Urothelium cell line (cell line): ENCODE data around the gene GPR148.
A peak's percentile ranks its signal among the peaks of the same experiment; 100 is the strongest.

Experiments
- DNase-seq: peaks from one replicate; pipeline ENCODE4 v3.0.0; 2011; ENCODE audit warnings: low spot score, mixed read lengths
- FAIRE-seq: peaks from 2 replicates; lab custom pipeline; 2011; peaks lifted over from hg19 to GRCh38; lab: Jason Lieb, UNC

The GPR148 gene

DNA sequence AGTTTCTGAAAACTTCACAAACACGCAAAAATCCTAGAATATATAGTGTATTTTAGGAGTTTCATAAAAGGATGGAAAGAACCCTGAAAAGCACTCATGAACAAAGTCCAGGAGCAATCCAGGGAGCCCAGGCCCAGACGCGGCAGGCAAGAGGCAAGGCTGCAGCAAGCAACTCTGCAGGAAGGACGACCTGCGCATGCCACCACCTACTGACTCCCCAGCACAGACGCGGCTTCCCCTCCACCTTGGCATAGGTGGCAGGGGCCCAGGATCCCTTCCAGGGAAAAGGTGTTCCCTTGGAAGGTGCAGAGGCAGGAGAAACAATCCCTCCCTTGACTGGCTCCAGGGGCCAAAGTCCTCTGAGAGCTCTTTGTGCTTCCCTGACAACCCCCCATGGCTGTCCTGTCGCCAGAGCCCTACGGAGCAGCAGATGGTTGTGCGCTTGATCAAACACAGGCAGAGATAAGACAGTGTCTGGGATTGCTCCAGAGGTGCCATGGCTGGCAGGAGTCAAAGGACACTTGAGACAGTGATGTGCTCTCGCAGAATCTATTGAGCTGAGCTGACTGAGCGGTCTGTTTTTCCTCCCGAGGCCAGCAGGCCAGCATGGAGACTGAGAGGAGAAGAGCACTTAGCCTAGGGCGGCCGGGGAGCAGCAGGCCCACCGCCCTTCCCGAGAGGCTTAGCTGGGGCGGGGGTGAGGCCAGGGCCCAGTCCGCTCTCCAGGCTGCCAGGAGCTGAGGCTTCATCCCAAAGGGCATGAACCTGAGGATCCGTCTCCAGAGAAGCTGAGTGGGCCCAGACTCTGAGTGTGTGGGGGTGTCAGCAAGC lies 15.6 kb downstream of the GPR148 start:
- no peak for DNase-seq

DNA sequence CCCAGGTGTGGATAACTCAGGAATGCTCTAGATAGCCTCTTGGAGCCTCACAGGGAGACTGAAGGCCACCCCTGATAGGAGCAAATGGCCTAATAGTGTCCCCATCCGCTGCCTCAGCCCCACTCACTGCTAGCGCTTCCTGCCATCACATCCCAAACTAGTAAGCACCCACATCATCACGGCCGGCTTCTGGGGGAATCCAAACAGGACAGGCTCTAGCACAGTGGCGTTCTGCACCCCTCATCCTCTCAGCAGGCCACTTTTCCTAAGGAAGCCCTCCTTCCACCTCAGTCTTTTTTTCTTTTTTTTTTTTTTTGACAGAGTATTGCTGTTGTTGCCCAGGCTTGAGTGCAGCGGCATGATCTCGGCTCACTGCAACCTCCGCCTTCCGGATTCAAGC lies 20.2 kb downstream of the GPR148 start:
- FAIRE-seq (no peak), DNase-seq (no peak)

More for the DNA sequence above, 15.6 kb downstream of the GPR148 start:
- FAIRE-seq = no peak

GRCh38 chr2:130749641-130750040 lies 20.8 kb downstream of the GPR148 start:
- no peak for FAIRE-seq

GRCh38 chr2:130754811-130755210 lies 25.9 kb downstream of the GPR148 start:
- FAIRE-seq = no peak
- DNase-seq = no peak

More at GRCh38 chr2:130749641-130750040, 20.8 kb downstream of the GPR148 start:
- no peak for DNase-seq

GRCh38 chr2:130755256-130756052 lies 26.6 kb downstream of the GPR148 start, which contains the start of gene AMER3:
TSS of gene AMER3 (plus strand) at chr2:130755540. CDS start at chr2:130762073, 6,533 bp downstream.
- DNase-seq (peak; percentile 64), FAIRE-seq (no peak)

DNA sequence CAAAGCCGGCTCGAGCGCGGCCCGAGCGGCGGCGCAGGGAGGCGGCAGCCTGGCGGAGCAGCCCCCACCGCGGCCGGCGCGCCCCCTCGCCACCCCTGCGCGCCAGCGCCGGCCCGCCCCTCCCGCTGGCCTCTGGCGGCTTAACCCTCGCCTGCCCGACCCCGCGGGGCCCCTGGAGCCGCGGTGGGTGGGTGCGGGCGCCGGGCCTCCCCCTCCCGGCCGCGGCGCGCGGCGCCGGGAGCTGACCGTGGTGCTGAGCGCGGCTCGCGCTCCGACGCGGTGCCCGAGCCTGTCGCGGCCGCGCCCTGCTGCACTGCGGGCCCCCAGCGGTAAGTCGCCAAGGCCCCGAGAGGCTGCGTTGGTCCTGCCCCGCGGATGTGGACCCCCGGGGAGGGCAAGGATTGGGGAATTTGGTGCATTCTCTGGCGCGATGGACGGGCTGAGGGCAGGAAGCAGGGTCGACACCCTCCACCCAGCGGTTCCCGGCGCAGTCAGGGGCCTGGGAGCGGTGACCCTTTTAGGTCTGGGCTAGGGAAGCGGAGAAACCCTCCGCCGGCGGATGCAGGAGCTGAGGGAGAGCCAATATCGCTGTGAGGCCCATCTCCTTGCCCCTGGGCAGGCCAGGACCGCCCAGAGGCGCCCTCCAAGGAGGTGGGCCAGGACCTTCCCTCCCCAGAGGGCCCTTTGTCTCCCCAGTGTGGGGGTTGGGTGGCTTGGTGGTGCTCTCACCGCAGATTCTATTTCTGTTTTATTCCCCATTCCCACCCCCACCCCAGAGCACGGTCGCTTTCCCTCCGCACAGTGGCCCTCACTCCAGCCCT lies 27.4 kb downstream of the GPR148 start:
- DNase-seq (peak; percentile 88), FAIRE-seq (peak; percentile 85)

DNA sequence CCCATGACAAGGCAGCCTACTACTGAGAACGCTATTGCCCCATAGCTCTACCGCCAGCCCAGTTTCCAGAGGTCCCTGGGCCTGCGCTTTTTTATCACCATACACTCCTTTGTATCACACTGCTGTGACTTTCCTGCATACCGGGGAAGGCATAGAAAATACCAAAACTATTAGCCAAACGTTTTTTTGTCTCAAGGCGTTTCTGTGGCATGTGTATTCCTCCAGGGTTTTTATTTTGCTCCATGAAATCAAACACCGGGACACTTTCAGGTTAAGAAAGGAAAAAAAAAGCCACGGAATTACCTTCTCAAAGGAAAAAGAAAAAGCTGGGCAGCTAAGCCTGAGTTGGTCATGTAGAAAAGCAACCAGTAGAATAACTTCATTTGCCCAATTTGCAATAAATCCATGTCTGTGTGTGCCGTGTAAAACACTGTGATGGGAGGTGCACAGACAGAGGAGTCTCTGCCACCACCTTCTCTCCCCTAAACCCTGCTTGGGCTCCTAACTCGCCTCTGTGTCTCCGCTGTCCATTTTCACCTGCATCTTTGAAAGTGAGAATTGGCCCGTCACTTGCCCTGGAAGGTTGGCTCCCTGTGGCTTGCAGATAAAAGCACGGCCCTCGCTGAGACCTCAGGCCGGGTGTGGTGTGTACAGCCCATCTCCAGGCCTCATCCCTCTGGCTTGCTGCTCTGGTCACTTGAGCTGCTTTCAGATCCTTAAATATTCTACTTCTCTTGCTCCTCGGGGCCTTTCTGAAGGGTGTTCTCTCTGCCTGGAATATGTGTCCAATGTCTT lies 28.2 kb downstream of the GPR148 start:
- DNase-seq (no peak), FAIRE-seq (no peak)

DNA sequence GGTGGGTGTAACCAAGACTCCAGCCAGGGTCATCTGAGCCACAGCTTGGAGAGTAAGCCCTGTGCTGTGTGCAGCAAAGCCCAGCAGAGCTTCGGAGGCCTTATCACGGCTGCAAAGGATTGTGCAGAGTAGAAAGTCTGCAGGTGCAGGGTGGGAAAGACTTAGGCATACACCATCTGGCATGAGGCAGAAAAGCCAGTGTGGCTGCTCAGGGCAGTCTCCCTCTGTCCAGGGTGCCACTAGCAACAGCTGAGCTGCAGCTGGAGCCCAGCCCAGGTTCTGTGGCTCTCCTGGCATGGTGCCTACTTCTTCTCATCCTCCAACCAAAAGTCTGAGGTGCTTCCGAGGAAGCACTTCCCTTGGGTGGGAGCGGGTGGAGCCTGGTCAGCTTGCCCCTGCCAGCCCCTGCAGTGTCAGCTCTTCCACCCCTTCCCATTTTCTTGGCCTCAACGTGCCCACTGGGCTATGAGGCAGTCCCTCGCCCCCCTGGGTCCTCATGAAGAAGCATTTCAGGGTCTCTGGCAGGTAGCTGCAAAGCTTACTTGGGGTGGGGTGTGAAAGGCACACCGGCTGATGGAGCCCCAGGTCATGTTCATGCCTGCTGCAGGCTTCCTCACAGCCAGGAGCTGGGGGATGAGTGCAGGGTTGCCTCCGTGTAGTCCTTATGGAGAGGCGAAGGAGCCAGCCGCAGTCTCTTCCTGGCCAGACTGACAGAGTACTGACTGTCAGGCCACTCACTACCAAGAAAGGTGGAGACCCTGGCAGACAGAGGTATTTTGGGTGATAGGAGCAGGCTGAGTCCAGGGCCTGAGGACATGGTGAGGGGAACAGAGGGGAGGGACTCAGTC lies 31.3 kb downstream of the GPR148 start:
- DNase-seq (peak; percentile 74), FAIRE-seq (no peak)

GRCh38 chr2:130760754-130761751 lies 32.2 kb downstream of the GPR148 start:
- no peak for FAIRE-seq

GRCh38 chr2:130762031-130762909 lies 33.4 kb downstream of the GPR148 start:
- DNase-seq (no peak), FAIRE-seq (no peak)

More at GRCh38 chr2:130760754-130761751, 32.2 kb downstream of the GPR148 start:
- DNase-seq = no peak

GRCh38 chr2:130762910-130763385 lies 34.1 kb downstream of the GPR148 start:
- FAIRE-seq (no peak), DNase-seq (no peak)

DNA sequence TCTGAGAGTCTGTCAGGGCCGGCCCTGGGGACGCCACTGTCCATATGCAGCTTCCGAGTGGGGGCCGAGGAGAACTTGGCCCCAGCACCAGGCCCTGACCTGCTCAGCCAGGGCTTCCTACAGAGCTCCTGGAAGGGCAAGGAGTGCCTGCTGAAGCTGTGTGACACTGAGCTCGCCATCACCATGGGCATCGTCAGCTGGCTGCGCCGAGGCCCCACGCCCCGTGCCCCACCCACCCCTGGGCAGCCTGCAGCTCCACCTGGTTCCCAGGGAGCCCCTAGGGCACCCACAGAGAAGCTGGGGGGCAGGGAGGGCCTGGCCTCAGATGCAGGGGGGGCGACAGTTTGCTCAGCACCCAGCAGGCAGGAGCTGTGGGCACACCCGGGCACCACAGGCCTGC lies 34.5 kb downstream of the GPR148 start:
- FAIRE-seq (no peak), DNase-seq (no peak)

DNA sequence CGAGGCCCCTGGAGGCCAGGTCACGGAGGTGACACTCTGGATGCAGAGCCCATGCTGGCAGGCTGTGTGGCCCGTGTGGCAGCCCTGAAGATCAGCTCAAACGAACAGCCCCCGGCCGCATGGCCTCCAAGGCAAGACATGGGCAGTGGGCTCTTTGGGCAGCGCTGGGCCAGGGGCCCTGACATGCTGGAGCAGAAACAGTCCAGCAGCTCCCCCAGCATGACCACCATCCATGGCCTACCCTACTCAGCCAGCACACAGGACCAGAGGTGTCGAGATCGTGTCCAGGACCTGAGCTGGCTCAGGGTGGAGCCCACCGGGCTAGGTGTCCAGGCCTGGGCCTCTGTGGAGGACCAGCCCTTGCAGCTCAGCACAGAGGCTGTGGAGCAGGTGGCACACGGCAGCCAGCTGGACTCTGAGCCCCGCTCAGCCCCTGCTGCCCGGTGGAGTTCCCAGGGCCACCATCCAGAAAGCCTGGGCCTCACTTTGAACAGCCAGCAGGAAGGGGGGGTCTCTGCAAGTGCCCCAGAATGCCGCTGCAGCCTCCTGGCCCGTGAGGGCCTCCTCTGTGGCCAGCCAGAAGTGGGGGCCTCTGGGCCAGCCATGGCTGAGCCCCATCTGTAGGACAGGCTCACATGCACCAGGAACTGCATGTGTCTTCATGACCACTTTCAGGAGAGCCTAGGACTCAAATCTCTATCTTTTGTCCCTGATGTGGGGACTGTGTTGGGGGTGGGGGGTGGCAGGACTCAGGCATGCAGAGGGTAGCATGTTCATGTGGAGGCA lies 35.4 kb downstream of the GPR148 start:
- no peak for DNase-seq
- FAIRE-seq = no peak

- FAIRE-seq (no peak), DNase-seq (no peak)
Observed at GRCh38 chr2:130764821-130765115, 35.9 kb downstream of the GPR148 start.

DNA sequence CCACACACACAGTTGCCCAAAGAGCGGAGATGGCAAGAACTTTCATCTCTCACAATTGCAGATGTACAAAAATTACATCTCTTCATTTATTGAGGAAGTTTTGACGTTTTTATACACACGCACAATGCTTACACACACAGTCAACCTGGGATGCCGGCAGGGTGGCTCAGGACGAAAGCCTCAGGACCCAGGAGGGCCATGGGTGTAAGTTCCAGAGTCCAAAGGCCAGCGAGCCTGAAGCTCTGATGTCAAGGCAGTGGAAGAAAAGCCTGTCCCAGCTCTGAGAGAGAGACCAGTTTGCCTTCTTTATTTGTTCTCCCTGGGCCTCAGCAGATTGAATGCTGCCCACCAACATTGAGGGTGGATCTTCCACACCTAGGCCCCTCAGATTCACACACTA lies 36.6 kb downstream of the GPR148 start:
- DNase-seq = no peak
- FAIRE-seq = no peak

- DNase-seq (no peak), FAIRE-seq (no peak)
Observed at GRCh38 chr2:130766037-130766436, 37.2 kb downstream of the GPR148 start.
